Activated CD8-positive, alpha-beta T cell treated with anti-CD3 and anti-CD28 coated beads, Interleukin-2, amount 10 ng/mL, durations not matched to agents 7 days and 5 days (primary cell): ENCODE results near the gene ARSB. TPM values are rescaled to one million over a fixed set of nuclear protein-coding genes. Genes with fewer than 3 reads are reported as not detected.

Experiments used
- ATAC-seq: fragments of 150-1000 bp; cut with Tn5 transposase; one replicate; pipeline ENCODE4 v1.10.0; 2021; ENCODE audit warnings: moderate library complexity
- CTCF ChIA-PET: fragments of 350-600 bp; sonication (Branson Sonifier 250); formaldehyde crosslinking; loops from one replicate; lab custom pipeline; 2021; ENCODE audit warnings: antibody characterized with exemption; lab: Charles Lee
- POLR2A ChIA-PET: fragments of 350-600 bp; sonication (Branson Sonifier 250); formaldehyde crosslinking; loops from one replicate; lab custom pipeline; 2021; ENCODE audit warnings: antibody characterized with exemption; lab: Charles Lee
- DNase-seq: peaks from one replicate; pipeline ENCODE4 v3.0.0-alpha.2; 2020
- H3K27ac Mint-ChIP-seq: one replicate; pipeline ENCODE4 v1.8.0; 2021; ENCODE audit warnings: mild to moderate bottlenecking, mixed read lengths
- H3K27me3 Mint-ChIP-seq: one replicate; pipeline ENCODE4 v1.8.0; 2021; ENCODE audit warnings: low read depth, mixed read lengths
- H3K36me3 Mint-ChIP-seq: one replicate; pipeline ENCODE4 v1.8.0; 2021; ENCODE audit warnings: low read depth, mixed read lengths
- H3K4me1 Mint-ChIP-seq: one replicate; pipeline ENCODE4 v1.8.0; 2021; ENCODE audit warnings: low read depth, mixed read lengths
- H3K4me3 Mint-ChIP-seq: one replicate; pipeline ENCODE4 v1.8.0; 2021; ENCODE audit warnings: mild to moderate bottlenecking, mixed read lengths
- H3K9me3 Mint-ChIP-seq: one replicate; pipeline ENCODE4 v1.8.0; 2022; ENCODE audit warnings: mixed read lengths; ENCODE audit not compliant: insufficient read depth
- total RNA-seq, 2 experiments: library from RNA; stranded (reverse); gene quantifications; one replicate each; pipeline ENCODE4 v1.2.3, GENCODE V29; 2021

ARSB gene
- total RNA-seq, 2 experiments from 2014 or later, result 10.3 TPM

- peaks cover 4% of the 10 kb centered on the region for H3K4me1 Mint-ChIP-seq
- no peaks in the 10 kb centered on the region for H3K36me3 Mint-ChIP-seq
- CTCF ChIA-PET, result no interaction called here
- POLR2A ChIA-PET, result no interaction called here
- no peak overlapping the region for H3K4me3 Mint-ChIP-seq
- H3K9me3 Mint-ChIP-seq, result no peaks in the 10 kb centered on the region
- H3K27ac Mint-ChIP-seq, result no peak overlapping the region
- H3K27me3 Mint-ChIP-seq, result peaks cover 15% of the 10 kb centered on the region
- no peak for DNase-seq
- ATAC-seq, result no peak
Observed at GRCh38 chr5:78750281-78750680, 234.8 kb downstream of the ARSB start.

- ATAC-seq, result no peak
- no peaks in the 10 kb centered on the region for H3K4me1 Mint-ChIP-seq
- DNase-seq, result no peak
- POLR2A ChIA-PET, result no interaction called here
- peaks cover 17% of the 10 kb centered on the region for H3K27me3 Mint-ChIP-seq
- H3K4me3 Mint-ChIP-seq, result no peak overlapping the region
- CTCF ChIA-PET, result no interaction called here
- no peaks in the 10 kb centered on the region for H3K9me3 Mint-ChIP-seq
- H3K27ac Mint-ChIP-seq, result no peak overlapping the region
- H3K36me3 Mint-ChIP-seq, result no peaks in the 10 kb centered on the region
Observed at GRCh38 chr5:78747705-78748359, 237.3 kb downstream of the ARSB start.

GRCh38 chr5:78747055-78747454 lies 238.1 kb downstream of the ARSB start:
- no peaks in the 10 kb centered on the region for H3K4me1 Mint-ChIP-seq
- H3K27me3 Mint-ChIP-seq, result peaks cover 17% of the 10 kb centered on the region
- H3K4me3 Mint-ChIP-seq, result no peak overlapping the region
- ATAC-seq (no peak), DNase-seq (no peak)
- ChIA-PET CTCF (no interaction called here), POLR2A (no interaction called here)
- no peaks in the 10 kb centered on the region for H3K36me3 Mint-ChIP-seq
- H3K9me3 Mint-ChIP-seq, result no peaks in the 10 kb centered on the region
- no peak overlapping the region for H3K27ac Mint-ChIP-seq

- Mint-ChIP-seq H3K27ac (no peak overlapping the region), H3K27me3 (peaks cover 15% of the 10 kb centered on the region), H3K9me3 (no peaks in the 10 kb centered on the region), H3K36me3 (no peaks in the 10 kb centered on the region), H3K4me3 (no peak overlapping the region), H3K4me1 (no peaks in the 10 kb centered on the region)
- ATAC-seq (no peak), DNase-seq (no peak)
- POLR2A ChIA-PET, result interaction anchor here (0.6 kb wide), 1 partner anchor 120 kb away, joined by 5 read pairs; no protein-coding TSS in a partner anchor
- CTCF ChIA-PET, result no interaction called here
Observed at GRCh38 chr5:78746021-78746770, 238.9 kb downstream of the ARSB start.

GRCh38 chr5:78744951-78745534 lies 240.1 kb downstream of the ARSB start:
- H3K4me3 Mint-ChIP-seq, result no peak overlapping the region
- no peaks in the 10 kb centered on the region for H3K9me3 Mint-ChIP-seq
- CTCF ChIA-PET, result interaction anchor here (0.7 to 1.1 kb wide), 2 partner anchors 16 to 141 kb away, joined by 3 read pairs; no protein-coding TSS in a partner anchor

GRCh38 chr5:78741019-78741418 lies 244.1 kb downstream of the ARSB start:
- H3K4me3 Mint-ChIP-seq, result no peak overlapping the region
- CTCF ChIA-PET, result no interaction called here

More at GRCh38 chr5:78744951-78745534, 240.1 kb downstream of the ARSB start:
- DNase-seq (no peak), ATAC-seq (no peak)
- H3K27me3 Mint-ChIP-seq, result peaks cover 16% of the 10 kb centered on the region
- H3K4me1 Mint-ChIP-seq, result no peaks in the 10 kb centered on the region
- H3K36me3 Mint-ChIP-seq, result no peaks in the 10 kb centered on the region
- POLR2A ChIA-PET, result no interaction called here
- H3K27ac Mint-ChIP-seq, result no peak overlapping the region

GRCh38 chr5:78738693-78739300 lies 246.3 kb downstream of the ARSB start:
- Mint-ChIP-seq H3K4me1 (no peaks in the 10 kb centered on the region), H3K27ac (no peak overlapping the region), H3K9me3 (no peaks in the 10 kb centered on the region)

More at GRCh38 chr5:78741019-78741418, 244.1 kb downstream of the ARSB start:
- Mint-ChIP-seq H3K9me3 (no peaks in the 10 kb centered on the region), H3K27ac (no peak overlapping the region), H3K27me3 (peaks cover 9% of the 10 kb centered on the region), H3K4me1 (no peaks in the 10 kb centered on the region), H3K36me3 (no peaks in the 10 kb centered on the region)
- DNase-seq (no peak), ATAC-seq (no peak)
- POLR2A ChIA-PET, result no interaction called here

GRCh38 chr5:78738104-78738503 lies 247.0 kb downstream of the ARSB start:
- Mint-ChIP-seq H3K4me3 (no peak overlapping the region), H3K9me3 (no peaks in the 10 kb centered on the region), H3K27me3 (peaks cover 2% of the 10 kb centered on the region), H3K4me1 (no peaks in the 10 kb centered on the region), H3K27ac (no peak overlapping the region), H3K36me3 (no peaks in the 10 kb centered on the region)
- ChIA-PET CTCF (no interaction called here), POLR2A (no interaction called here)
- no peak for DNase-seq
- ATAC-seq, result no peak

More at GRCh38 chr5:78738693-78739300, 246.3 kb downstream of the ARSB start:
- no peak for ATAC-seq
- DNase-seq, result no peak
- peaks cover 2% of the 10 kb centered on the region for H3K27me3 Mint-ChIP-seq
- no peak overlapping the region for H3K4me3 Mint-ChIP-seq
- H3K36me3 Mint-ChIP-seq, result no peaks in the 10 kb centered on the region
- POLR2A ChIA-PET, result no interaction called here
- CTCF ChIA-PET, result no interaction called here

GRCh38 chr5:78735834-78736463 lies 249.2 kb downstream of the ARSB start:
- Mint-ChIP-seq H3K27ac (no peak overlapping the region), H3K4me1 (no peaks in the 10 kb centered on the region), H3K9me3 (no peaks in the 10 kb centered on the region), H3K4me3 (no peak overlapping the region), H3K36me3 (no peaks in the 10 kb centered on the region), H3K27me3 (no peaks in the 10 kb centered on the region)
- ChIA-PET CTCF (no interaction called here), POLR2A (interaction anchor here (0.6 kb wide), 1 partner anchor 1222 kb away, joined by 4 read pairs; no protein-coding TSS in a partner anchor)
- no peak for ATAC-seq
- no peak for DNase-seq

- CTCF ChIA-PET, result no interaction called here
- H3K4me3 Mint-ChIP-seq, result no peak overlapping the region
- no peak overlapping the region for H3K27ac Mint-ChIP-seq
- POLR2A ChIA-PET, result no interaction called here
- no peaks in the 10 kb centered on the region for H3K36me3 Mint-ChIP-seq
- no peaks in the 10 kb centered on the region for H3K9me3 Mint-ChIP-seq
- ATAC-seq (no peak), DNase-seq (no peak)
- no peaks in the 10 kb centered on the region for H3K4me1 Mint-ChIP-seq
- H3K27me3 Mint-ChIP-seq, result no peaks in the 10 kb centered on the region
Observed at GRCh38 chr5:78734950-78735349, 250.2 kb downstream of the ARSB start.

- no peaks in the 10 kb centered on the region for H3K27me3 Mint-ChIP-seq
- CTCF ChIA-PET, result no interaction called here
- H3K27ac Mint-ChIP-seq, result no peak overlapping the region
- POLR2A ChIA-PET, result no interaction called here
- H3K4me3 Mint-ChIP-seq, result no peak overlapping the region
- DNase-seq (no peak), ATAC-seq (no peak)
- H3K4me1 Mint-ChIP-seq, result no peaks in the 10 kb centered on the region
- H3K9me3 Mint-ChIP-seq, result no peaks in the 10 kb centered on the region
- H3K36me3 Mint-ChIP-seq, result no peaks in the 10 kb centered on the region
Observed at GRCh38 chr5:78734094-78734845, 250.8 kb downstream of the ARSB start.
